Smooth muscle cell (in vitro differentiated cells): ENCODE measurements around the gene PLEKHA7. TPM values are rescaled to one million over a fixed set of nuclear protein-coding genes. Genes with fewer than 3 reads are reported as not detected.
"Not testable (repeated sequence)": the region's sequence is repeated elsewhere in the genome, so short reads cannot be mapped to it uniquely, and the experiment has no call there.

Experiments
- DNase-seq: peaks from one replicate; lab custom pipeline; 2025; ENCODE audit not compliant: unreplicated experiment; lab: John Stamatoyannopoulos, UW
- H2AFZ ChIP-seq: fragments of 200-600 bp; sonication (generic); 2 replicates; pipeline ENCODE4 v1.6.0; 2016; ENCODE audit warnings: antibody characterized with exemption, low read depth, mild to moderate bottlenecking
- H3F3A ChIP-seq: fragments of 200-600 bp; sonication (generic); 2 replicates; pipeline ENCODE4 v1.6.0; 2017; ENCODE audit warnings: antibody characterized with exemption, low read depth
- H3K27ac ChIP-seq: fragments of 200-600 bp; sonication (generic); 2 replicates; pipeline ENCODE4 v1.5.1; 2016; ENCODE audit warnings: low read depth, mild to moderate bottlenecking
- H3K27me3 ChIP-seq: fragments of 200-600 bp; sonication (generic); 2 replicates; pipeline ENCODE4 v1.6.1; 2016; ENCODE audit warnings: low read depth, mild to moderate bottlenecking
- H3K36me3 ChIP-seq: fragments of 200-600 bp; sonication (generic); 2 replicates; pipeline ENCODE4 v1.5.1; 2016; ENCODE audit warnings: low read depth
- H3K4me1 ChIP-seq: fragments of 200-600 bp; sonication (generic); 2 replicates; pipeline ENCODE4 v1.5.1; 2016; ENCODE audit warnings: low read depth
- H3K4me2 ChIP-seq: fragments of 200-600 bp; sonication (generic); 2 replicates; pipeline ENCODE4 v1.6.0; 2016; ENCODE audit warnings: mild to moderate bottlenecking
- H3K4me3 ChIP-seq: fragments of 200-600 bp; sonication (generic); 2 replicates; pipeline ENCODE4 v1.5.1; 2016; ENCODE audit warnings: mild to moderate bottlenecking
- H3K79me2 ChIP-seq: fragments of 200-600 bp; sonication (generic); 2 replicates; pipeline ENCODE4 v1.6.0; 2016; ENCODE audit warnings: low read depth, mild to moderate bottlenecking
- H3K9ac ChIP-seq: fragments of 200-600 bp; sonication (generic); 2 replicates; pipeline ENCODE4 v1.6.0; 2016; ENCODE audit warnings: low read depth
- H3K9me3 ChIP-seq: fragments of 200-600 bp; sonication (generic); replicated peaks from 2 replicates; pipeline ENCODE4 v1.5.1; 2016; ENCODE audit warnings: low read depth
- H4K20me1 ChIP-seq: fragments of 200-600 bp; sonication (generic); 2 replicates; pipeline ENCODE4 v1.6.0; 2016; ENCODE audit warnings: low read depth
- CTCF ChIP-seq: fragments of 200-600 bp; sonication (generic); IDR thresholded peaks from 2 replicates; pipeline ENCODE4 v1.5.1; 2017; ENCODE audit warnings: borderline replicate concordance, mild to moderate bottlenecking, antibody characterized with exemption; ENCODE audit not compliant: insufficient read depth, poor library complexity, severe bottlenecking
- WGBS: methylation state at CpG from one replicate; pipeline ENCODE4 v1.1.7; 2016; ENCODE audit warnings: low lambda C conversion rate; 5-methylcytosine and 5-hydroxymethylcytosine counted together
- polyA plus RNA-seq: library from polyadenylated mRNA; unstranded; fragments of >200 nt; fragmentation: Nextera tagmentation; extraction: Ambion mirVana; gene quantifications from 2 replicates; pipeline ENCODE4 v1.2.1, GENCODE V29; 2016
- total RNA-seq: library from RNA; depleted of rRNA; stranded (reverse); fragments of >200 nt; gene quantifications from 2 replicates; pipeline ENCODE4 v1.2.3, GENCODE V29; 2014

Gene PLEKHA7
- total and polyA plus RNA-seq, 2 experiments from 2014 or later: 0.19 to 22.2 TPM

- Histone ChIP-seq H3K79me2 (no peaks in the 10 kb centered on the region), H3K27me3 (no peaks in the 10 kb centered on the region)
- 92% methylated on average over 3 of the region's 3 CpGs for WGBS
Observed at GRCh38 chr11:16964501-16964900, 49.7 kb downstream of the PLEKHA7 start.

GRCh38 chr11:16963316-16963876, 50.8 kb downstream of the PLEKHA7 start:
- no peaks in the 10 kb centered on the region for H4K20me1 ChIP-seq
- H2AFZ ChIP-seq: no peak overlapping the region
- no peak for DNase-seq
- H3K9me3 ChIP-seq: no peaks in the 10 kb centered on the region
- H3F3A ChIP-seq: no peaks in the 10 kb centered on the region
- no peaks in the 10 kb centered on the region for H3K79me2 ChIP-seq
- TF ChIP-seq CTCF: no peak
- no peak overlapping the region for H3K9ac ChIP-seq
- H3K4me3 ChIP-seq: no peak overlapping the region
- H3K4me1 ChIP-seq: peaks cover 12% of the 10 kb centered on the region
- H3K27ac ChIP-seq: no peak overlapping the region
- H3K36me3 ChIP-seq: no peaks in the 10 kb centered on the region
- 69% methylated on average over 3 of the region's 3 CpGs for WGBS
- H3K4me2 ChIP-seq: no peak overlapping the region
- H3K27me3 ChIP-seq: no peaks in the 10 kb centered on the region

More at GRCh38 chr11:16964501-16964900, 49.7 kb downstream of the PLEKHA7 start:
- no peak overlapping the region for H2AFZ ChIP-seq
- no peak overlapping the region for H3K27ac ChIP-seq
- H3K4me2 ChIP-seq: no peak overlapping the region
- no peaks in the 10 kb centered on the region for H3K9me3 ChIP-seq
- H4K20me1 ChIP-seq: no peaks in the 10 kb centered on the region
- H3K9ac ChIP-seq: no peak overlapping the region
- H3F3A ChIP-seq: no peaks in the 10 kb centered on the region
- DNase-seq: no peak
- no peaks in the 10 kb centered on the region for H3K36me3 ChIP-seq
- no peak overlapping the region for H3K4me3 ChIP-seq
- peaks cover 7% of the 10 kb centered on the region for H3K4me1 ChIP-seq
- no peak for TF ChIP-seq CTCF

GRCh38 chr11:16962589-16962988, 51.6 kb downstream of the PLEKHA7 start:
- H3K4me1 ChIP-seq: peaks cover 12% of the 10 kb centered on the region
- H3K9me3 ChIP-seq, DNase-seq, H3K4me3 ChIP-seq, H3K79me2 ChIP-seq, H3F3A ChIP-seq, H3K27me3 ChIP-seq, H3K9ac ChIP-seq, H4K20me1 ChIP-seq, H3K27ac ChIP-seq, H2AFZ ChIP-seq, H3K36me3 ChIP-seq, H3K4me2 ChIP-seq: not testable (repeated sequence)

GRCh38 chr11:16962146-16962545, 52.1 kb downstream of the PLEKHA7 start:
- WGBS: 89% methylated on average over 5 of the region's 5 CpGs
- Histone ChIP-seq H3K27ac (no peak overlapping the region), H3K4me3 (no peak overlapping the region), H2AFZ (no peak overlapping the region), H3K9ac (no peak overlapping the region), H4K20me1 (no peaks in the 10 kb centered on the region), H3K4me2 (no peak overlapping the region), H3K9me3 (no peaks in the 10 kb centered on the region), H3K36me3 (no peaks in the 10 kb centered on the region), H3F3A (no peaks in the 10 kb centered on the region), H3K27me3 (no peaks in the 10 kb centered on the region), H3K79me2 (no peaks in the 10 kb centered on the region), H3K4me1 (peaks cover 12% of the 10 kb centered on the region)
- DNase-seq: no peak
- no peak for TF ChIP-seq CTCF
